HG03571 (cell line): ENCODE results near the gene TPCN1.

Experiments used
- ATAC-seq: cut with Tn5 transposase; IDR thresholded peaks from one replicate; pipeline ENCODE4 v1.9.1; 2021; ENCODE audit not compliant: unreplicated experiment

The TPCN1 gene

GRCh38 chr12:113239811-113240331, 18.6 kb downstream of the TPCN1 start:
- no peak for ATAC-seq

- no peak for ATAC-seq
Observed at GRCh38 chr12:113240395-113240794, 19.1 kb downstream of the TPCN1 start.

GRCh38 chr12:113241191-113242025, 20.1 kb downstream of the TPCN1 start:
- no peak for ATAC-seq

GRCh38 chr12:113242026-113242418, 20.8 kb downstream of the TPCN1 start:
- ATAC-seq, result no peak

GRCh38 chr12:113242560-113242959, 21.3 kb downstream of the TPCN1 start:
- no peak for ATAC-seq

GRCh38 chr12:113244047-113244460, 22.8 kb downstream of the TPCN1 start:
- ATAC-seq, result no peak

- ATAC-seq, result no peak
Observed at GRCh38 chr12:113244478-113244958, 23.3 kb downstream of the TPCN1 start.

- ATAC-seq, result no peak
Observed at GRCh38 chr12:113245695-113246477, 24.6 kb downstream of the TPCN1 start.

- no peak for ATAC-seq
Observed at GRCh38 chr12:113246478-113247122, 25.3 kb downstream of the TPCN1 start.

GRCh38 chr12:113247123-113248050, 26.1 kb downstream of the TPCN1 start:
- no peak for ATAC-seq

GRCh38 chr12:113248051-113248825, 27.0 kb downstream of the TPCN1 start:
- ATAC-seq, result no peak

- ATAC-seq, result no peak
Observed at GRCh38 chr12:113248842-113249435, 27.7 kb downstream of the TPCN1 start.

GRCh38 chr12:113249546-113249945, 28.3 kb downstream of the TPCN1 start:
- no peak for ATAC-seq

GRCh38 chr12:113250045-113250444, 28.8 kb downstream of the TPCN1 start:
- ATAC-seq, result no peak

- ATAC-seq, result no peak
Observed at GRCh38 chr12:113251404-113252070, 30.3 kb downstream of the TPCN1 start.

- no peak for ATAC-seq
Observed at GRCh38 chr12:113252494-113252893, 31.2 kb downstream of the TPCN1 start.

- no peak for ATAC-seq
Observed at GRCh38 chr12:113253532-113254285, 32.4 kb downstream of the TPCN1 start.

- ATAC-seq, result no peak
Observed at GRCh38 chr12:113254298-113254697, 33.0 kb downstream of the TPCN1 start.
